Liver (tissue), 9 donors: ENCODE data around the gene VSIG10L. TPM values are rescaled to one million over a fixed set of nuclear protein-coding genes. Genes with fewer than 3 reads are reported as not detected.

Source experiments
- DNase-seq: peaks from one replicate; pipeline ENCODE4 v3.0.0-alpha.2; 2017; ENCODE audit warnings: low spot score
- H3K27ac ChIP-seq, 2 donors: one replicate each; pipeline ENCODE4 v1.7.0; 2013; ENCODE audit warnings: inconsistent platforms in 2 of 2, low read length in 2 of 2, control low read depth in 1 of 2, low read depth in 1 of 2, mild to moderate bottlenecking in 1 of 2
- H3K27me3 ChIP-seq, 4 donors: one replicate each; pipeline versions ENCODE4 v1.6.1 to v1.7.0; 2013; ENCODE audit warnings: low read length in 3 of 4, inconsistent platforms in 1 of 4, mild to moderate bottlenecking in 1 of 4, moderate library complexity in 1 of 4; ENCODE audit not compliant: control insufficient read depth in 4 of 4, insufficient read depth in 4 of 4
- H3K36me3 ChIP-seq, 4 donors: one replicate each; pipeline versions ENCODE4 v1.6.1 to v1.7.0; 2013; ENCODE audit warnings: low read length in 3 of 4, mild to moderate bottlenecking in 3 of 4, low read depth in 1 of 4, moderate library complexity in 1 of 4; ENCODE audit not compliant: control insufficient read depth in 4 of 4, insufficient read depth in 3 of 4
- H3K4me1 ChIP-seq, 4 donors: one replicate each; pipeline versions ENCODE4 v1.6.1 to v1.7.0; 2013; ENCODE audit warnings: low read length in 3 of 4, mild to moderate bottlenecking in 3 of 4, moderate library complexity in 1 of 4; ENCODE audit not compliant: control insufficient read depth in 4 of 4, insufficient read depth in 4 of 4
- H3K4me3 ChIP-seq, 3 donors: one replicate each; pipeline versions ENCODE4 v1.6.1 to v1.7.0; 2013; ENCODE audit warnings: low read length in 3 of 3, control low read depth in 1 of 3, low read depth in 1 of 3, mild to moderate bottlenecking in 1 of 3
- H3K9ac ChIP-seq, 2 donors: one replicate each; pipeline ENCODE4 v1.7.0; 2013; ENCODE audit warnings: low read length in 2 of 2, mild to moderate bottlenecking in 2 of 2, moderate library complexity in 2 of 2, control low read depth in 1 of 2, low read depth in 1 of 2
- H3K9me3 ChIP-seq, 4 donors: one replicate each; pipeline versions ENCODE4 v1.6.1 to v1.7.0; 2013; ENCODE audit warnings: low read length in 3 of 4; ENCODE audit not compliant: control insufficient read depth in 4 of 4
- FOXA1 ChIP-seq: IDR thresholded peaks from 2 replicates; pipeline ENCODE4 v1.6.1; 2016; ENCODE audit warnings: antibody characterized with exemption
- FOXA2 ChIP-seq: IDR thresholded peaks from 2 replicates; pipeline ENCODE4 v1.6.1; 2016; ENCODE audit warnings: antibody characterized with exemption
- HNF4A ChIP-seq, 2 donors: conservative IDR thresholded peaks; 2 replicates each; pipeline ENCODE4 v1.6.1; 2016; ENCODE audit warnings: antibody characterized with exemption in 2 of 2, mild to moderate bottlenecking in 2 of 2
- HNF4G ChIP-seq: IDR thresholded peaks from 2 replicates; pipeline ENCODE4 v1.6.1; 2016; ENCODE audit warnings: antibody characterized with exemption
- JUND ChIP-seq, 2 donors: IDR thresholded peaks; 2 replicates each; pipeline ENCODE4 v1.6.1; 2016; ENCODE audit warnings: antibody characterized with exemption in 2 of 2
- NR2F2 ChIP-seq: IDR thresholded peaks from 2 replicates; pipeline ENCODE4 v1.6.1; 2016; ENCODE audit warnings: antibody characterized with exemption
- RAD21 ChIP-seq, 2 donors: IDR thresholded peaks; 2 replicates each; pipeline ENCODE4 v1.6.1; 2016; ENCODE audit warnings: antibody characterized with exemption in 2 of 2, mild to moderate bottlenecking in 2 of 2
- RXRA ChIP-seq, 2 donors: IDR thresholded peaks; 2 replicates each; pipeline ENCODE4 v1.6.1; 2017 to 2018; ENCODE audit warnings: antibody characterized with exemption in 2 of 2, mild to moderate bottlenecking in 1 of 2
- YY1 ChIP-seq: IDR thresholded peaks from 2 replicates; pipeline ENCODE4 v1.6.1; 2016; ENCODE audit warnings: antibody characterized with exemption, mild to moderate bottlenecking
- WGBS: extraction: QIAGEN DNeasy Blood & Tissue Kit; methylation state at CpG from one replicate; pipeline ENCODE4 v1.1.7; 2013; 5-methylcytosine and 5-hydroxymethylcytosine counted together
- polyA plus RNA-seq, 2 donors: library from polyadenylated mRNA; stranded (reverse) in 1 of 2; unstranded in 1 of 2; fragments of 200-250 nt in 1 of 2; fragments of >200 nt in 1 of 2; fragmentation: Nextera tagmentation in 1 of 2; extraction: Ambion mirVana in 1 of 2; gene quantifications; one replicate each; pipeline versions ENCODE4 v1.2.1 to v1.2.3, GENCODE V29; 2013 to 2015
- total RNA-seq, 2 donors: library from RNA; depleted of rRNA; stranded (reverse); fragments of >200 nt; gene quantifications; one replicate each; pipeline ENCODE4 v1.2.3, GENCODE V29; 2014
- TF ChIP-seq, protein P1 (sequence below): fragments of 150-350 bp; IDR thresholded peaks from 2 replicates; pipeline ENCODE4 v1.5.1; 2017; ENCODE audit warnings: improper control_type of control experiment, low read depth, low read length; ENCODE audit not compliant: missing input control
- TF ChIP-seq, protein P2 (sequence below): IDR thresholded peaks from 2 replicates; pipeline ENCODE4 v1.6.1; 2016; ENCODE audit warnings: antibody characterized with exemption
- TF ChIP-seq, protein P3 (sequence below): IDR thresholded peaks from 2 replicates; pipeline ENCODE4 v1.6.1; 2016; ENCODE audit warnings: antibody characterized with exemption, mild to moderate bottlenecking
- TF ChIP-seq, protein P4 (sequence below): IDR thresholded peaks from 2 replicates; pipeline ENCODE4 v1.6.1; 2016; ENCODE audit warnings: antibody characterized with exemption
- donor health status: healthy.
- donor health status: healthy.
- donor health status: healthy.
- donor health status: healthy.
- donor health status: healthy.

The VSIG10L gene
- total and polyA plus RNA-seq, 4 donors, result 0.60 to 1.8 (median 0.83) TPM

DNA sequence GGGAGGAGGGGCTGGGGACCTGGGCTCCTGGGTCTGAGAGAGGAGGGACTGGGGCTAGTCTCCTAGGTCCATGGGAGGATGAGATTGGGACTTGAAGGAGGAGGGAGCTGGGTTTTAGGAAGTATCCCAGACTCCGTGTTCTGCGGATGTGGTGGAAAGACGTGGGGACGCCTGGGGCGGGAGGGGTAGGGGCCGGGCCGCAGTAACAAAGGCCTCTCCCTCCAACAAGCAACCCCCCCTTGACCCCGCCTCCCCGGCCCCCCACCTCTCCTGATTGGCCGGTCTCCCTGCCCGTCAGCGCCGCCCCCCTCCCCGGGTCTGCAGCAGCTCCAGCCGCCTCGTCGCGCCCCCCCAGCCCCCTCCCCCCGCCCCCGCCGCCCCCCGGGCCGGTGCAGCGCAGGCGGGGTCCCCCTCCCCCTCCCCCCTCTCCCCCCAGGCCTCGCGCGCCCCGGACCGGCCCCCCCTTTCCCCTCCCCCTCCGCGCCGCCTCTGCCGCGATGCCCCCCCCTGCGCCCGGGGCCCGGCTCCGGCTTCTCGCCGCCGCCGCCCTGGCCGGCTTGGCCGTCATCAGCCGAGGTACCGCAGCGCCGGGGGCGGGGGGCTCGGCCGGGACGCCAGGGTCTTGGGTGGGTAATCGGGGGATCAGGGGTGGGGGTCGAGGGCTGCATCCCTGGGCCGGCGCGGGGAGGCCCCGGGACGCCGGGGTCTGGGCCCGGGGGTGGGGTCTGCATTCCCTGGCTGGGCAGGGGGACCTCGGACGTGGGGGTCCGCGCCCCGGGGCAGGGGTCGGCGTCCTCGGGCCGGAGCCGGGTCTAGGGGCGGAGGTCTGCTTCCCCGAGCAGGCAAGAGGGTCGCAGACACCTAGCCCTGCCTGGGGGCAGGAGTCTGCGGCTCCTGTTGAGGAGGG lies 30.3 kb downstream of the VSIG10L start, which contains the start of gene IGLON5:
Gene IGLON5, plus strand, starts transcription at position 294 of the 907 bp plus-strand sequence. Its CDS starts 204 bp downstream, at position 498.
- Histone ChIP-seq H3K4me1 (peaks cover 0 to 2% (median 0%) of the 10 kb centered on the region in 4 donors), H3K9me3 (peaks cover 1 to 8% (median 6%) of the 10 kb centered on the region in 4 donors), H3K36me3 (no peaks in the 10 kb centered on the region), H3K27me3 (peaks cover 0 to under 1% (median 0%) of the 10 kb centered on the region in 4 donors), H3K4me3 (no peak within 1 kb of the TSS), H3K9ac (no peak within 1 kb of the TSS), H3K27ac (no peak within 1 kb of the TSS)
- DNase-seq, result no peak
- 3% methylated on average over 74 of the region's 76 CpGs for WGBS
- TF ChIP-seq FOXA1, result no peak
- no peak for TF ChIP-seq NR2F2
- no peak for TF ChIP-seq HNF4A (conservative IDR thresholded peaks at IDR 0.05)
- no peak for TF ChIP-seq RAD21 (IDR thresholded peaks at IDR 0.05)

DNA sequence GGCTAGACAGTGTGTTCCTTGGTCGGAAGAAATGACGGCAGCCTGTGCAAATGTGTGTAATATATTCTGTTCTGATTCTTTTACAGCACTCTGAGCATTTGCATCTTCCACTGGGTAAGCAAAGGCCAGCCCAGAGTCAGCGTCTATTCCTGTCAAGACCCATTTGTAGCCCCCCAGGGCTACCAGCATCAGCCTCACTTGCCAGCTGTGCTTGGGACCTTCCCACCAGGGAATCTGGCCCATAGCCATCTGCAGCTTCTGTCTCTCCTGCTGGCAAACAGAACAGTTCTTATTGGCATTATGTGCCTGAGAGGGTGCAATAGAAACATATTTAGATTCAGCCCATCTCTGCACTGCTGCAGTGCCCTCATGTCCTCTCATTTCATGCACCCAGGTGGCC lies 36.5 kb downstream of the VSIG10L start:
- Histone ChIP-seq H3K27ac (no peak overlapping the region), H3K9me3 (peaks cover 4 to 21% (median 10%) of the 10 kb centered on the region in 4 donors), H3K36me3 (no peaks in the 10 kb centered on the region), H3K4me3 (no peak overlapping the region), H3K27me3 (peaks cover 0 to 3% (median 2%) of the 10 kb centered on the region in 4 donors), H3K9ac (no peak overlapping the region), H3K4me1 (no peaks in the 10 kb centered on the region)
- 74% methylated on average over 3 of the region's 3 CpGs for WGBS
- no peak for DNase-seq
- TF ChIP-seq, protein P1, sequence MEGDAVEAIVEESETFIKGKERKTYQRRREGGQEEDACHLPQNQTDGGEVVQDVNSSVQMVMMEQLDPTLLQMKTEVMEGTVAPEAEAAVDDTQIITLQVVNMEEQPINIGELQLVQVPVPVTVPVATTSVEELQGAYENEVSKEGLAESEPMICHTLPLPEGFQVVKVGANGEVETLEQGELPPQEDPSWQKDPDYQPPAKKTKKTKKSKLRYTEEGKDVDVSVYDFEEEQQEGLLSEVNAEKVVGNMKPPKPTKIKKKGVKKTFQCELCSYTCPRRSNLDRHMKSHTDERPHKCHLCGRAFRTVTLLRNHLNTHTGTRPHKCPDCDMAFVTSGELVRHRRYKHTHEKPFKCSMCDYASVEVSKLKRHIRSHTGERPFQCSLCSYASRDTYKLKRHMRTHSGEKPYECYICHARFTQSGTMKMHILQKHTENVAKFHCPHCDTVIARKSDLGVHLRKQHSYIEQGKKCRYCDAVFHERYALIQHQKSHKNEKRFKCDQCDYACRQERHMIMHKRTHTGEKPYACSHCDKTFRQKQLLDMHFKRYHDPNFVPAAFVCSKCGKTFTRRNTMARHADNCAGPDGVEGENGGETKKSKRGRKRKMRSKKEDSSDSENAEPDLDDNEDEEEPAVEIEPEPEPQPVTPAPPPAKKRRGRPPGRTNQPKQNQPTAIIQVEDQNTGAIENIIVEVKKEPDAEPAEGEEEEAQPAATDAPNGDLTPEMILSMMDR, result no peak
- TF ChIP-seq RXRA (IDR thresholded peaks at IDR 0.05), result no peak
- no peak for TF ChIP-seq HNF4G
- TF ChIP-seq, protein P2, sequence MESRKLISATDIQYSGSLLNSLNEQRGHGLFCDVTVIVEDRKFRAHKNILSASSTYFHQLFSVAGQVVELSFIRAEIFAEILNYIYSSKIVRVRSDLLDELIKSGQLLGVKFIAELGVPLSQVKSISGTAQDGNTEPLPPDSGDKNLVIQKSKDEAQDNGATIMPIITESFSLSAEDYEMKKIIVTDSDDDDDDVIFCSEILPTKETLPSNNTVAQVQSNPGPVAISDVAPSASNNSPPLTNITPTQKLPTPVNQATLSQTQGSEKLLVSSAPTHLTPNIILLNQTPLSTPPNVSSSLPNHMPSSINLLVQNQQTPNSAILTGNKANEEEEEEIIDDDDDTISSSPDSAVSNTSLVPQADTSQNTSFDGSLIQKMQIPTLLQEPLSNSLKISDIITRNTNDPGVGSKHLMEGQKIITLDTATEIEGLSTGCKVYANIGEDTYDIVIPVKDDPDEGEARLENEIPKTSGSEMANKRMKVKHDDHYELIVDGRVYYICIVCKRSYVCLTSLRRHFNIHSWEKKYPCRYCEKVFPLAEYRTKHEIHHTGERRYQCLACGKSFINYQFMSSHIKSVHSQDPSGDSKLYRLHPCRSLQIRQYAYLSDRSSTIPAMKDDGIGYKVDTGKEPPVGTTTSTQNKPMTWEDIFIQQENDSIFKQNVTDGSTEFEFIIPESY, result no peak
- TF ChIP-seq YY1, result no peak
- no peak for TF ChIP-seq JUND (IDR thresholded peaks at IDR 0.05)
- TF ChIP-seq, protein P3, sequence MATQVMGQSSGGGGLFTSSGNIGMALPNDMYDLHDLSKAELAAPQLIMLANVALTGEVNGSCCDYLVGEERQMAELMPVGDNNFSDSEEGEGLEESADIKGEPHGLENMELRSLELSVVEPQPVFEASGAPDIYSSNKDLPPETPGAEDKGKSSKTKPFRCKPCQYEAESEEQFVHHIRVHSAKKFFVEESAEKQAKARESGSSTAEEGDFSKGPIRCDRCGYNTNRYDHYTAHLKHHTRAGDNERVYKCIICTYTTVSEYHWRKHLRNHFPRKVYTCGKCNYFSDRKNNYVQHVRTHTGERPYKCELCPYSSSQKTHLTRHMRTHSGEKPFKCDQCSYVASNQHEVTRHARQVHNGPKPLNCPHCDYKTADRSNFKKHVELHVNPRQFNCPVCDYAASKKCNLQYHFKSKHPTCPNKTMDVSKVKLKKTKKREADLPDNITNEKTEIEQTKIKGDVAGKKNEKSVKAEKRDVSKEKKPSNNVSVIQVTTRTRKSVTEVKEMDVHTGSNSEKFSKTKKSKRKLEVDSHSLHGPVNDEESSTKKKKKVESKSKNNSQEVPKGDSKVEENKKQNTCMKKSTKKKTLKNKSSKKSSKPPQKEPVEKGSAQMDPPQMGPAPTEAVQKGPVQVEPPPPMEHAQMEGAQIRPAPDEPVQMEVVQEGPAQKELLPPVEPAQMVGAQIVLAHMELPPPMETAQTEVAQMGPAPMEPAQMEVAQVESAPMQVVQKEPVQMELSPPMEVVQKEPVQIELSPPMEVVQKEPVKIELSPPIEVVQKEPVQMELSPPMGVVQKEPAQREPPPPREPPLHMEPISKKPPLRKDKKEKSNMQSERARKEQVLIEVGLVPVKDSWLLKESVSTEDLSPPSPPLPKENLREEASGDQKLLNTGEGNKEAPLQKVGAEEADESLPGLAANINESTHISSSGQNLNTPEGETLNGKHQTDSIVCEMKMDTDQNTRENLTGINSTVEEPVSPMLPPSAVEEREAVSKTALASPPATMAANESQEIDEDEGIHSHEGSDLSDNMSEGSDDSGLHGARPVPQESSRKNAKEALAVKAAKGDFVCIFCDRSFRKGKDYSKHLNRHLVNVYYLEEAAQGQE, result no peak
- TF ChIP-seq FOXA2, result no peak
- TF ChIP-seq HNF4A (conservative IDR thresholded peaks at IDR 0.05), result no peak
- TF ChIP-seq, protein P4, sequence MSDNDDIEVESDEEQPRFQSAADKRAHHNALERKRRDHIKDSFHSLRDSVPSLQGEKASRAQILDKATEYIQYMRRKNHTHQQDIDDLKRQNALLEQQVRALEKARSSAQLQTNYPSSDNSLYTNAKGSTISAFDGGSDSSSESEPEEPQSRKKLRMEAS, result no peak
